ENCODE results near the gene TNFRSF8. TPM values are rescaled to one million over a fixed set of nuclear protein-coding genes. Genes with fewer than 3 reads are reported as not detected.

Gene TNFRSF8
- polyA plus RNA-seq, 1 of the 3 experiments (the other 2 are of a cell fraction), result 0.07 TPM

- TF ChIP-seq IRF3 (IDR thresholded peaks at IDR 0.05; ENCODE audit: low read depth, low read length), result no peak
Observed at GRCh38 chr1:12057940-12058687, 5.0 kb upstream of the TNFRSF8 start (continued).

GRCh38 chr1:12059226-12059625 is 3.9 kb upstream of the TNFRSF8 start:
- Histone ChIP-seq H3K9me3 (no peaks in the 10 kb centered on the region), H3K9ac (no peak overlapping the region), H3K4me1 (ENCODE audit: control insufficient read depth in 1 of 2, insufficient read depth in 2 of 2, low read depth in 1 of 2, low read length in 1 of 2) (peaks cover 6 to 14% of the 10 kb centered on the region in 2 experiments; a peak in 2 of 4 replicates), H3K79me2 (ENCODE audit: insufficient read depth) (no peaks in the 10 kb centered on the region), H3F3A (replicated peaks; ENCODE audit: insufficient read depth) (no peaks in the 10 kb centered on the region), H3K36me3 (replicated peaks in 1 of 2; ENCODE audit: control insufficient read depth in 1 of 2, insufficient read depth in 2 of 2, low read length in 1 of 2) (no peaks in the 10 kb centered on the region), H3K4me2 (no peak overlapping the region), H2AFZ (ENCODE audit: low read depth) (no peak overlapping the region), H3K9me2 (no peaks in the 10 kb centered on the region), H3K27me3 (ENCODE audit: insufficient read depth) (peaks cover 26% of the 10 kb centered on the region), H4K20me1 (ENCODE audit: insufficient read depth) (no peaks in the 10 kb centered on the region), H3K27ac (ENCODE audit: low read depth in 2 of 2, low read length in 1 of 2) (no peak overlapping the region), H3K4me3 (ENCODE audit: low read depth in 2 of 2, low read length in 1 of 2) (no peak overlapping the region)
- ChIA-PET CTCF (interaction anchor here (1.1 to 1.4 kb wide), 2 partner anchors 22 to 65 kb away, joined by 3 read pairs; no protein-coding TSS in a partner anchor), POLR2A (no interaction called here)
- no peak for DNase-seq
- 34% methylated on average over 3 of the region's 3 CpGs for WGBS (ENCODE audit: low lambda C conversion rate)
- no peak for TF ChIP-seq USF1 (IDR thresholded peaks at IDR 0.05; ENCODE audit: borderline replicate concordance, low read depth)

DNA sequence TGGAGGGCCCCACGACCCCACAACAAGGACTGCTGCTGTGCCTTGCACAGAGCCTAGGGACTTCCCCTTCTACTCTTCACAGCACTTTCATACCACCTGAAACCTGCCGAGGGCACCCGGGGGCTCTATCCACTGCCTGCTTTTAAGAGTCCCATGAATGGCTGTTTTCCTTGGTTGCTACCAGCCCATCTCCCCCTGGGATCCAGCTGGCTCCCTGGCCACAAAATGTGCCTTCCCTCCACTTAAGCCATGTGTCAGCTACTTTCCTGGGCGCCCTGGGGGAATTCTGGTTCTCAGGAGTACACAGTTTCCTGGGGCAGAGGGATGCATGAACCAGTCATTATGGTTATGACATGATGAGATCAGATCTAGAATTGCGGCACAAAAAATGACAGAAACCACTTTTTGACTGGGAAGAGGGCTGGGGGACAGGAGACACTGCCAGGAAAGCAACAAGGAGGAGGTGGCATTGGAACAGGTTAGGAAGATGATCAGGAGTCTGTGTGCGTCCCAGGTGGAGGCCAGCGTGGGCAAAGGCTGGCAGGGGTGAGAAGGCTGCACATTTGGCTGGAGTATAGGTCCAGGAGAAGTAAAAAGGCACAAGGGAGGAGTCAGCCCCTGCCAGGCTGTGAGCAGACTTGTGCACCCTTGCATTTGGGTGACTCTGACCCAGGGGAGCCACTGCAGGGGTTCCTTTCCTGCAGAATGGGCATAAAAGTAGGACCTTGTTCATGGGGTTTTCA is 3.2 kb upstream of the TNFRSF8 start:
- Histone ChIP-seq H3K4me1 (ENCODE audit: control insufficient read depth in 1 of 2, insufficient read depth in 2 of 2, low read depth in 1 of 2, low read length in 1 of 2) (peaks cover 6 to 8% of the 10 kb centered on the region in 2 experiments; a peak in 2 of 4 replicates), H3K9me3 (no peaks in the 10 kb centered on the region), H4K20me1 (ENCODE audit: insufficient read depth) (no peaks in the 10 kb centered on the region), H3K36me3 (replicated peaks in 1 of 2; ENCODE audit: control insufficient read depth in 1 of 2, insufficient read depth in 2 of 2, low read length in 1 of 2) (no peaks in the 10 kb centered on the region), H3K4me2 (no peak overlapping the region), H3K4me3 (ENCODE audit: low read depth in 2 of 2, low read length in 1 of 2) (no peak overlapping the region), H3F3A (replicated peaks; ENCODE audit: insufficient read depth) (no peaks in the 10 kb centered on the region), H3K9ac (no peak overlapping the region), H2AFZ (ENCODE audit: low read depth) (no peak overlapping the region), H3K27ac (ENCODE audit: low read depth in 2 of 2, low read length in 1 of 2) (no peak overlapping the region), H3K9me2 (no peaks in the 10 kb centered on the region), H3K79me2 (ENCODE audit: insufficient read depth) (no peaks in the 10 kb centered on the region), H3K27me3 (ENCODE audit: insufficient read depth) (peaks cover 33% of the 10 kb centered on the region)
- no peak for DNase-seq
- WGBS (ENCODE audit: low lambda C conversion rate), result 18% methylated on average over 5 of the region's 7 CpGs
- CTCF ChIA-PET, result interaction anchor here (1.1 to 1.6 kb wide), 3 partner anchors 20 to 65 kb away, joined by 3 to 4 read pairs (median 3); no protein-coding TSS in a partner anchor
- POLR2A ChIA-PET, result no interaction called here
- TF ChIP-seq JUND (IDR thresholded peaks at IDR 0.05) (no peak), FOXM1 (IDR thresholded peaks at IDR 0.05; ENCODE audit: low read depth) (no peak), SMC3 (IDR thresholded peaks at IDR 0.05; ENCODE audit: low read depth, low read length) (no peak), POLR2AphosphoS5 (IDR thresholded peaks at IDR 0.05; ENCODE audit: low read depth, low read length) (no peak), SIN3A (IDR thresholded peaks at IDR 0.05; ENCODE audit: borderline replicate concordance, low read depth, low read length) (no peak), GATA2 (CRISPR knock-in tag; IDR thresholded peaks at IDR 0.05) (no peak)
